H1 (cell line): ENCODE results near the gene ACY1. TPM values are rescaled to one million over a fixed set of nuclear protein-coding genes. Genes with fewer than 3 reads are reported as not detected.

Experiments used
- CHD1 ChIP-seq: IDR thresholded peaks from 2 replicates; pipeline ENCODE4 v1.6.1; 2012; ENCODE audit warnings: low read depth, low read length, improper control_type of control experiment
- CTBP2 ChIP-seq: IDR thresholded peaks from 2 replicates; pipeline ENCODE4 v1.7.0; 2011; ENCODE audit warnings: borderline replicate concordance, mild to moderate bottlenecking, moderate library complexity, mixed read lengths, low read length; ENCODE audit not compliant: insufficient read depth, insufficient read length
- HDAC2 ChIP-seq, 2 experiments: fragments of 300-600 bp in 1 of 2; sonication (generic) in 1 of 2; IDR thresholded peaks; 2 replicates each; pipeline ENCODE4 v1.6.1; 2011 to 2012; ENCODE audit warnings: low read depth in 2 of 2, low read length in 2 of 2, mild to moderate bottlenecking in 2 of 2, moderate library complexity in 2 of 2, borderline replicate concordance in 1 of 2, inconsistent platforms in 1 of 2
- SIRT6 ChIP-seq: IDR thresholded peaks from one replicate; pipeline ENCODE4 v1.7.1; 2012; ENCODE audit warnings: low read length, inconsistent platforms
- TAF1 ChIP-seq: IDR thresholded peaks from 2 replicates; pipeline ENCODE4 v1.6.1; 2011; ENCODE audit warnings: mild to moderate bottlenecking, low read depth, low read length
- TBP ChIP-seq: IDR thresholded peaks from 2 replicates; pipeline ENCODE4 v1.6.1; 2011; ENCODE audit warnings: low read depth, low read length, improper control_type of control experiment
- YY1 ChIP-seq: IDR thresholded peaks from 2 replicates; pipeline ENCODE4 v1.6.1; 2011; ENCODE audit warnings: low read depth, mild to moderate bottlenecking, low read length
- polyA plus RNA-seq, 7 experiments: library from polyadenylated mRNA; depleted of rRNA in 3 of 7; stranded (reverse) in 5 of 7; unstranded in 2 of 7; fragments of >200 nt in 5 of 7; fragments of 200-250 nt in 2 of 7; gene quantifications; 1 replicate in 5 of 7; 2 replicates in 1 of 7; 4 replicates in 1 of 7; pipeline versions ENCODE4 v1.2.1 to v1.2.3, GENCODE V29; 2011 to 2013; ENCODE audit warnings: missing spikeins in 2 of 7, mixed read lengths in 2 of 7
- total RNA-seq: library from RNA; stranded (reverse); fragmentation: NEBNext Ultra II Directional; extraction: Animal tissue kit (Norgen Biotek cat#: 25700); gene quantifications from 2 replicates; pipeline ENCODE4 v1.2.1, GENCODE V29; 2021
- TF ChIP-seq, protein P1 (sequence below): fragments of 300-600 bp; sonication (generic); IDR thresholded peaks from 2 replicates; pipeline ENCODE4 v1.7.1; 2012; ENCODE audit warnings: low read length, moderate library complexity, mild to moderate bottlenecking, inconsistent platforms; ENCODE audit not compliant: insufficient replicate concordance
- TF ChIP-seq, protein P2 (sequence below): IDR thresholded peaks from 2 replicates; pipeline ENCODE4 v1.6.1; 2011; ENCODE audit warnings: low read depth, mild to moderate bottlenecking, low read length; ENCODE audit not compliant: insufficient read depth

The ACY1 gene
- total and polyA plus RNA-seq, 2 of the 8 experiments (the other 6 are each of a cell fraction or from before 2014, with no cell fraction given), result 48.3 to 113 TPM

DNA sequence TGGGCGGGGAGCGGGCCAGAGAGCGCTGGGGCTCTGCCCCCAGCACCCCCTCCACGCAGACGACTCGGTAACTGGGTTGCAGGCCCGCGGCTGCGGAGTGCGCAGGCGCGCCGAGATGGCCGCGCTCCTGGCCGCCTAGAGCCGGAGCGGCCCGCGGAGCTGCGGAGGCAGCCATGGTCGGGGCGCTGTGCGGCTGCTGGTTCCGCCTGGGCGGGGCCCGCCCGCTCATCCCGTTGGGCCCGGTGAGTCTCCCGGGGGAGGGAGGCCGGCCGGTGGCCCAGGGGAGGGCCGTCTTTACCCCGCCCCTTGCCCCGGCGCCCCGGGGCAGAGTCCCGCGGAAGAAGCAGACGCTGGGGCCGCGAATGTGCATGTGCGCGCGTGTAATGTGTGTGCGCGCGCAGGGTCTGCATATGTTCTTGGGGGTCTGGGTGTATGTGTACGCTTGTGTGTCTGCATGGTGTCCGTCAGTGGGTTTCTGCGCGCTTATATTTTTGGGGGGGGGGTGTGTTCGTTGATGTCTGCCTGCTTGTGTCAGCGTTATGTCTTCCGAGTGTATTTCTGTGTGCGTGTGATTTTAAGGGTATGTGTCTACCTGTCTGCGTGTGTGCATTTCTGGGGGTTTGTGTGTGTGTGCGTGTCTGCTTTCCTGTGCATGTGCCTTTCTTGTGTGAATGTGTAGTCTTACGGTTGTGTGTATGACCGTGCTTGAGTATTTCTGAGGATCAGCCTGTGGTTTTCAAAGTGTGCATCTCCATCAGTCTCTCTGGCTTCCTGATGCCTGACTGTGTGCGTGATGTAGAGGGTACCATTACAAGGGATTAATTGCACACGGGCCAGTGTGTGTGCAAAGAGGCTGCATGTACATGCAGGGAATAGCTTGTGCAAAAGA lies 8.1 kb upstream of the ACY1 start, which contains the start of gene ABHD14A (continued):
- TF ChIP-seq, protein P1, sequence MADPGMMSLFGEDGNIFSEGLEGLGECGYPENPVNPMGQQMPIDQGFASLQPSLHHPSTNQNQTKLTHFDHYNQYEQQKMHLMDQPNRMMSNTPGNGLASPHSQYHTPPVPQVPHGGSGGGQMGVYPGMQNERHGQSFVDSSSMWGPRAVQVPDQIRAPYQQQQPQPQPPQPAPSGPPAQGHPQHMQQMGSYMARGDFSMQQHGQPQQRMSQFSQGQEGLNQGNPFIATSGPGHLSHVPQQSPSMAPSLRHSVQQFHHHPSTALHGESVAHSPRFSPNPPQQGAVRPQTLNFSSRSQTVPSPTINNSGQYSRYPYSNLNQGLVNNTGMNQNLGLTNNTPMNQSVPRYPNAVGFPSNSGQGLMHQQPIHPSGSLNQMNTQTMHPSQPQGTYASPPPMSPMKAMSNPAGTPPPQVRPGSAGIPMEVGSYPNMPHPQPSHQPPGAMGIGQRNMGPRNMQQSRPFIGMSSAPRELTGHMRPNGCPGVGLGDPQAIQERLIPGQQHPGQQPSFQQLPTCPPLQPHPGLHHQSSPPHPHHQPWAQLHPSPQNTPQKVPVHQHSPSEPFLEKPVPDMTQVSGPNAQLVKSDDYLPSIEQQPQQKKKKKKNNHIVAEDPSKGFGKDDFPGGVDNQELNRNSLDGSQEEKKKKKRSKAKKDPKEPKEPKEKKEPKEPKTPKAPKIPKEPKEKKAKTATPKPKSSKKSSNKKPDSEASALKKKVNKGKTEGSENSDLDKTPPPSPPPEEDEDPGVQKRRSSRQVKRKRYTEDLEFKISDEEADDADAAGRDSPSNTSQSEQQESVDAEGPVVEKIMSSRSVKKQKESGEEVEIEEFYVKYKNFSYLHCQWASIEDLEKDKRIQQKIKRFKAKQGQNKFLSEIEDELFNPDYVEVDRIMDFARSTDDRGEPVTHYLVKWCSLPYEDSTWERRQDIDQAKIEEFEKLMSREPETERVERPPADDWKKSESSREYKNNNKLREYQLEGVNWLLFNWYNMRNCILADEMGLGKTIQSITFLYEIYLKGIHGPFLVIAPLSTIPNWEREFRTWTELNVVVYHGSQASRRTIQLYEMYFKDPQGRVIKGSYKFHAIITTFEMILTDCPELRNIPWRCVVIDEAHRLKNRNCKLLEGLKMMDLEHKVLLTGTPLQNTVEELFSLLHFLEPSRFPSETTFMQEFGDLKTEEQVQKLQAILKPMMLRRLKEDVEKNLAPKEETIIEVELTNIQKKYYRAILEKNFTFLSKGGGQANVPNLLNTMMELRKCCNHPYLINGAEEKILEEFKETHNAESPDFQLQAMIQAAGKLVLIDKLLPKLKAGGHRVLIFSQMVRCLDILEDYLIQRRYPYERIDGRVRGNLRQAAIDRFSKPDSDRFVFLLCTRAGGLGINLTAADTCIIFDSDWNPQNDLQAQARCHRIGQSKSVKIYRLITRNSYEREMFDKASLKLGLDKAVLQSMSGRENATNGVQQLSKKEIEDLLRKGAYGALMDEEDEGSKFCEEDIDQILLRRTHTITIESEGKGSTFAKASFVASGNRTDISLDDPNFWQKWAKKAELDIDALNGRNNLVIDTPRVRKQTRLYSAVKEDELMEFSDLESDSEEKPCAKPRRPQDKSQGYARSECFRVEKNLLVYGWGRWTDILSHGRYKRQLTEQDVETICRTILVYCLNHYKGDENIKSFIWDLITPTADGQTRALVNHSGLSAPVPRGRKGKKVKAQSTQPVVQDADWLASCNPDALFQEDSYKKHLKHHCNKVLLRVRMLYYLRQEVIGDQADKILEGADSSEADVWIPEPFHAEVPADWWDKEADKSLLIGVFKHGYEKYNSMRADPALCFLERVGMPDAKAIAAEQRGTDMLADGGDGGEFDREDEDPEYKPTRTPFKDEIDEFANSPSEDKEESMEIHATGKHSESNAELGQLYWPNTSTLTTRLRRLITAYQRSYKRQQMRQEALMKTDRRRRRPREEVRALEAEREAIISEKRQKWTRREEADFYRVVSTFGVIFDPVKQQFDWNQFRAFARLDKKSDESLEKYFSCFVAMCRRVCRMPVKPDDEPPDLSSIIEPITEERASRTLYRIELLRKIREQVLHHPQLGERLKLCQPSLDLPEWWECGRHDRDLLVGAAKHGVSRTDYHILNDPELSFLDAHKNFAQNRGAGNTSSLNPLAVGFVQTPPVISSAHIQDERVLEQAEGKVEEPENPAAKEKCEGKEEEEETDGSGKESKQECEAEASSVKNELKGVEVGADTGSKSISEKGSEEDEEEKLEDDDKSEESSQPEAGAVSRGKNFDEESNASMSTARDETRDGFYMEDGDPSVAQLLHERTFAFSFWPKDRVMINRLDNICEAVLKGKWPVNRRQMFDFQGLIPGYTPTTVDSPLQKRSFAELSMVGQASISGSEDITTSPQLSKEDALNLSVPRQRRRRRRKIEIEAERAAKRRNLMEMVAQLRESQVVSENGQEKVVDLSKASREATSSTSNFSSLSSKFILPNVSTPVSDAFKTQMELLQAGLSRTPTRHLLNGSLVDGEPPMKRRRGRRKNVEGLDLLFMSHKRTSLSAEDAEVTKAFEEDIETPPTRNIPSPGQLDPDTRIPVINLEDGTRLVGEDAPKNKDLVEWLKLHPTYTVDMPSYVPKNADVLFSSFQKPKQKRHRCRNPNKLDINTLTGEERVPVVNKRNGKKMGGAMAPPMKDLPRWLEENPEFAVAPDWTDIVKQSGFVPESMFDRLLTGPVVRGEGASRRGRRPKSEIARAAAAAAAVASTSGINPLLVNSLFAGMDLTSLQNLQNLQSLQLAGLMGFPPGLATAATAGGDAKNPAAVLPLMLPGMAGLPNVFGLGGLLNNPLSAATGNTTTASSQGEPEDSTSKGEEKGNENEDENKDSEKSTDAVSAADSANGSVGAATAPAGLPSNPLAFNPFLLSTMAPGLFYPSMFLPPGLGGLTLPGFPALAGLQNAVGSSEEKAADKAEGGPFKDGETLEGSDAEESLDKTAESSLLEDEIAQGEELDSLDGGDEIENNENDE, result no peak
- TF ChIP-seq CTBP2 (no peak), SIRT6 (no peak), TAF1 (peak; percentile 43; the same call in 1 of the 2 replicates), HDAC2 (IDR thresholded peaks at IDR 0.05; ENCODE audit: borderline replicate concordance in 1 of 2, low read depth in 2 of 2, low read length in 2 of 2) (no peak), CHD1 (no peak), YY1 (peak; percentile 81; the same call in 1 of the 2 replicates), TBP (no peak)
- TF ChIP-seq, protein P2, sequence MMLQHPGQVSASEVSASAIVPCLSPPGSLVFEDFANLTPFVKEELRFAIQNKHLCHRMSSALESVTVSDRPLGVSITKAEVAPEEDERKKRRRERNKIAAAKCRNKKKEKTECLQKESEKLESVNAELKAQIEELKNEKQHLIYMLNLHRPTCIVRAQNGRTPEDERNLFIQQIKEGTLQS, result no peak
